Natural killer cell (primary cell): ENCODE measurements around the gene BIN1. TPM values are rescaled to one million over a fixed set of nuclear protein-coding genes. Genes with fewer than 3 reads are reported as not detected.

ENCODE experiments used
- ATAC-seq, 3 donors: fragments of 150-1000 bp in 2 of 3; fragments of 200-7000 bp in 1 of 3; cut with Tn5 transposase; 1 replicate in 1 of 3; 2 replicates in 2 of 3; pipeline ENCODE4 v1.10.0; 2021; ENCODE audit warnings: mild to moderate bottlenecking in 2 of 3, moderate library complexity in 2 of 3
- DNase-seq, 2 donors: peaks; one replicate each; pipeline versions ENCODE4 v3.0.0 to v3.0.0-alpha.2; 2013 to 2021; ENCODE audit warnings: mixed read lengths in 1 of 2
- H3K27ac ChIP-seq: one replicate; pipeline ENCODE4 v1.5.1; 2013; ENCODE audit warnings: mild to moderate bottlenecking, low read length
- H3K27me3 ChIP-seq: one replicate; pipeline ENCODE4 v1.6.1; 2013; ENCODE audit warnings: low read length; ENCODE audit not compliant: control insufficient read depth, insufficient read depth
- H3K36me3 ChIP-seq: one replicate; pipeline ENCODE4 v1.6.1; 2013; ENCODE audit warnings: low read length; ENCODE audit not compliant: control insufficient read depth, insufficient read depth
- H3K4me1 ChIP-seq: one replicate; pipeline ENCODE4 v1.6.1; 2013; ENCODE audit warnings: low read length; ENCODE audit not compliant: control insufficient read depth, insufficient read depth
- H3K4me3 ChIP-seq: one replicate; pipeline ENCODE4 v1.5.1; 2013; ENCODE audit warnings: low read length
- H3K9me3 ChIP-seq: one replicate; pipeline ENCODE4 v1.6.1; 2013; ENCODE audit warnings: low read length; ENCODE audit not compliant: control insufficient read depth, insufficient read depth
- H3K27ac Mint-ChIP-seq, 2 donors: one replicate each; pipeline ENCODE4 v1.8.0; 2022; ENCODE audit warnings: mild to moderate bottlenecking in 2 of 2, mixed read lengths in 2 of 2, moderate library complexity in 1 of 2
- H3K27me3 Mint-ChIP-seq, 2 donors: one replicate each; pipeline ENCODE4 v1.8.0; 2022; ENCODE audit warnings: low read depth in 2 of 2, mixed read lengths in 2 of 2
- H3K36me3 Mint-ChIP-seq: one replicate; pipeline ENCODE4 v1.8.0; 2022; ENCODE audit warnings: mixed read lengths
- H3K4me1 Mint-ChIP-seq, 2 donors: one replicate each; pipeline ENCODE4 v1.8.0; 2022; ENCODE audit warnings: mixed read lengths in 2 of 2
- H3K4me3 Mint-ChIP-seq: one replicate; pipeline ENCODE4 v1.8.0; 2022; ENCODE audit warnings: mild to moderate bottlenecking, moderate library complexity, mixed read lengths
- H3K9me3 Mint-ChIP-seq, 2 donors: one replicate each; pipeline ENCODE4 v1.8.0; 2022; ENCODE audit warnings: mixed read lengths in 2 of 2
- WGBS: methylation state at CpG from one replicate; pipeline ENCODE4 v1.1.7; 2013; ENCODE audit warnings: missing lambda C conversion rate; ENCODE audit not compliant: insufficient coverage; 5-methylcytosine and 5-hydroxymethylcytosine counted together
- intact Hi-C: fragments of 100-400 bp; cut with micrococcal nuclease; formaldehyde crosslinking; loops from one replicate; pipeline ENCODE4 v1.14.2; 2022
- total RNA-seq, 4 donors: library from RNA; stranded (reverse); fragments of 120-200 nt in 1 of 4; gene quantifications; one replicate each; pipeline versions ENCODE4 v1.2.3 to v1.2.4, GENCODE V29; 2013 to 2022
- TF ChIP-seq, protein P1 (sequence below): fragments of 200-600 bp; IDR thresholded peaks from one replicate; pipeline ENCODE4 v1.8.0; 2022; ENCODE audit warnings: antibody characterized with exemption

The BIN1 gene
- total RNA-seq, 3 donors from 2014 or later (not counting 1 experiment from before 2014, with no cell fraction given): 73.5 to 131 (median 107) TPM

GRCh38 chr2:127094509-127095366 lies 12.2 kb downstream of the BIN1 start:
- no peaks in the 10 kb centered on the region for H3K9me3 Mint-ChIP-seq
- Histone ChIP-seq H3K9me3 (no peaks in the 10 kb centered on the region), H3K4me3 (no peak overlapping the region), H3K4me1 (peaks cover 24% of the 10 kb centered on the region), H3K27ac (no peak overlapping the region), H3K27me3 (no peaks in the 10 kb centered on the region), H3K36me3 (no peaks in the 10 kb centered on the region)
- no peak overlapping the region for H3K4me3 Mint-ChIP-seq
- H3K4me1 Mint-ChIP-seq: peaks cover 7 to 14% of the 10 kb centered on the region in 2 donors
- WGBS: 85% methylated on average over 17 of the region's 17 CpGs
- peaks cover 0 to 6% of the 10 kb centered on the region in 2 donors for H3K27me3 Mint-ChIP-seq
- H3K27ac Mint-ChIP-seq: no peak overlapping the region
- DNase-seq (no peak), ATAC-seq (no peak)
- no peaks in the 10 kb centered on the region for H3K36me3 Mint-ChIP-seq
- intact Hi-C loops: no loop called here
- TF ChIP-seq, protein P1, sequence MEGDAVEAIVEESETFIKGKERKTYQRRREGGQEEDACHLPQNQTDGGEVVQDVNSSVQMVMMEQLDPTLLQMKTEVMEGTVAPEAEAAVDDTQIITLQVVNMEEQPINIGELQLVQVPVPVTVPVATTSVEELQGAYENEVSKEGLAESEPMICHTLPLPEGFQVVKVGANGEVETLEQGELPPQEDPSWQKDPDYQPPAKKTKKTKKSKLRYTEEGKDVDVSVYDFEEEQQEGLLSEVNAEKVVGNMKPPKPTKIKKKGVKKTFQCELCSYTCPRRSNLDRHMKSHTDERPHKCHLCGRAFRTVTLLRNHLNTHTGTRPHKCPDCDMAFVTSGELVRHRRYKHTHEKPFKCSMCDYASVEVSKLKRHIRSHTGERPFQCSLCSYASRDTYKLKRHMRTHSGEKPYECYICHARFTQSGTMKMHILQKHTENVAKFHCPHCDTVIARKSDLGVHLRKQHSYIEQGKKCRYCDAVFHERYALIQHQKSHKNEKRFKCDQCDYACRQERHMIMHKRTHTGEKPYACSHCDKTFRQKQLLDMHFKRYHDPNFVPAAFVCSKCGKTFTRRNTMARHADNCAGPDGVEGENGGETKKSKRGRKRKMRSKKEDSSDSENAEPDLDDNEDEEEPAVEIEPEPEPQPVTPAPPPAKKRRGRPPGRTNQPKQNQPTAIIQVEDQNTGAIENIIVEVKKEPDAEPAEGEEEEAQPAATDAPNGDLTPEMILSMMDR: no peak

DNA sequence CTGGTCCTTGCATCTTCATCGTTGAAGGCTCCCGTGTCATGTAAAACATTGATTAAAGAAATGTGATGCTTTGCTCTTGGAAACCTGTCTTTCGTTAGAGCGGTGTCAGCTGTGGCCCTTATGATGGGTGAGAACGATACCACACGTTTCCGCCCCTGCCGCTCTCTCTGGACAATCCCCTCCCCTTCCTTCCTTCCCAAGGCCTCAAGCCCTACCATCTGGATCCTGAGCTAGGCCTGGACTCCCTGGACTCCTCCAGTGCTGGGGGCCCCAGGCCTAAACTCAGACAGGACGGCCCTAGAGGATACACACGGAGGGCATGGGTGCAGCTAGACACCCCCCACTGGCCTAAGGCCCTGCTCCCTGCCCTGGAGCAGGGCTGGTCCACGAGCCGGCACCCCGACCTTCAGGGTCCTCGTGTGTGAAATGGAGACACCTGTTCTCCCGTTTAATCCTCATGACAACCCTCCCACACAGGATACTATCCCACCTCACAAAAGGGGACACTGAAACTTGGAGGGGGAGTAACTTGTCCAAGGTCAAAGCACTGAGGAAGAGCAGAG lies 13.2 kb downstream of the BIN1 start:
- no peaks in the 10 kb centered on the region for H3K9me3 ChIP-seq
- H3K27ac ChIP-seq: peak overlapping the region; percentile 2
- H3K27me3 ChIP-seq: no peaks in the 10 kb centered on the region
- Mint-ChIP-seq H3K9me3 (no peaks in the 10 kb centered on the region), H3K27ac (peak overlapping the region; percentile 29 to 68), H3K4me3 (peak overlapping the region; percentile 28), H3K4me1 (peaks cover 7 to 14% of the 10 kb centered on the region in 2 donors), H3K36me3 (no peaks in the 10 kb centered on the region), H3K27me3 (peaks cover 0 to 6% of the 10 kb centered on the region in 2 donors)
- TF ChIP-seq, protein P1: no peak
- H3K36me3 ChIP-seq: no peaks in the 10 kb centered on the region
- ATAC-seq (peak in 2 of 3 donors; percentile 42 to 44), DNase-seq (no peak)
- no peak overlapping the region for H3K4me3 ChIP-seq
- WGBS: 45% methylated on average over 15 of the region's 15 CpGs
- peaks cover 26% of the 10 kb centered on the region for H3K4me1 ChIP-seq
- intact Hi-C loops: no loop called here

- no peak for ATAC-seq
- no peaks in the 10 kb centered on the region for H3K27me3 ChIP-seq
- TF ChIP-seq, protein P1: no peak
- no peak overlapping the region for H3K4me3 ChIP-seq
- intact Hi-C loops: no loop called here
- H3K36me3 ChIP-seq: no peaks in the 10 kb centered on the region
- peaks cover 33% of the 10 kb centered on the region for H3K4me1 ChIP-seq
- peak overlapping the region; percentile 29 to 68 for H3K27ac Mint-ChIP-seq
- H3K27me3 Mint-ChIP-seq: peaks cover 0 to 10% of the 10 kb centered on the region in 2 donors
- no peak for DNase-seq
- H3K9me3 Mint-ChIP-seq: no peaks in the 10 kb centered on the region
- peaks cover 7 to 17% of the 10 kb centered on the region in 2 donors for H3K4me1 Mint-ChIP-seq
- H3K27ac ChIP-seq: peak overlapping the region; percentile 2
- WGBS: 52% methylated on average over 5 of the region's 5 CpGs
- H3K4me3 Mint-ChIP-seq: no peak overlapping the region
- no peaks in the 10 kb centered on the region for H3K36me3 Mint-ChIP-seq
- H3K9me3 ChIP-seq: no peaks in the 10 kb centered on the region
Observed at GRCh38 chr2:127092901-127093516, 13.9 kb downstream of the BIN1 start.
